C4-2B (cell line): ENCODE measurements around the gene TMEM38A.

ENCODE experiments used
- H3K27ac ChIP-seq: fragments of 450-650 bp; 2 replicates; pipeline ENCODE4 v1.5.1; 2017
- ZFX ChIP-seq: fragments of 450-650 bp; IDR thresholded peaks from 2 replicates; pipeline ENCODE4 v1.6.1; 2017
- TF ChIP-seq, protein P1 (sequence below): fragments of 450-650 bp; conservative IDR thresholded peaks from 2 replicates; pipeline ENCODE4 v1.5.1; 2017; ENCODE audit warnings: mild to moderate bottlenecking

Gene TMEM38A

DNA sequence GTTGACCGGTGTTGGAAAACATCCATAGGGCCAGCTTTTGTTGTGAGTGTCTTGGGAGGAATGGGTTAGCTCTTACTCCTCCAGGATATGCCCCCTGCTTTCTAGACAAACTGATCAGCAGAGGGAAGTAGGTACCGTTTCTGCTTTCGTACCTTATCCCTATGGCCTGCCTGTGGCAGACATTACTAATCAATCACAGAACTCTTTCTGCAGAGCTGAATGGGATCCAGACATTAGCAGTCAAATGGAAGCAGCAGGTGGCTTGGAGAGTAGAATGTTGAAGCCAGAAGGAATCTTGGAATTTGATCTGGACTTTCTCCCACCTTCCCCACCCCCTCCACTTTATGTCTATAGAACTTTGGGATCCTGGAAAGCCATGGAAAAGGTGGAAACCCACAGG, 75.8 kb downstream of the TMEM38A start:
- TF ChIP-seq ZFX, result no peak
- TF ChIP-seq, protein P1, sequence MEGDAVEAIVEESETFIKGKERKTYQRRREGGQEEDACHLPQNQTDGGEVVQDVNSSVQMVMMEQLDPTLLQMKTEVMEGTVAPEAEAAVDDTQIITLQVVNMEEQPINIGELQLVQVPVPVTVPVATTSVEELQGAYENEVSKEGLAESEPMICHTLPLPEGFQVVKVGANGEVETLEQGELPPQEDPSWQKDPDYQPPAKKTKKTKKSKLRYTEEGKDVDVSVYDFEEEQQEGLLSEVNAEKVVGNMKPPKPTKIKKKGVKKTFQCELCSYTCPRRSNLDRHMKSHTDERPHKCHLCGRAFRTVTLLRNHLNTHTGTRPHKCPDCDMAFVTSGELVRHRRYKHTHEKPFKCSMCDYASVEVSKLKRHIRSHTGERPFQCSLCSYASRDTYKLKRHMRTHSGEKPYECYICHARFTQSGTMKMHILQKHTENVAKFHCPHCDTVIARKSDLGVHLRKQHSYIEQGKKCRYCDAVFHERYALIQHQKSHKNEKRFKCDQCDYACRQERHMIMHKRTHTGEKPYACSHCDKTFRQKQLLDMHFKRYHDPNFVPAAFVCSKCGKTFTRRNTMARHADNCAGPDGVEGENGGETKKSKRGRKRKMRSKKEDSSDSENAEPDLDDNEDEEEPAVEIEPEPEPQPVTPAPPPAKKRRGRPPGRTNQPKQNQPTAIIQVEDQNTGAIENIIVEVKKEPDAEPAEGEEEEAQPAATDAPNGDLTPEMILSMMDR, result no peak
- no peak overlapping the region for H3K27ac ChIP-seq

DNA sequence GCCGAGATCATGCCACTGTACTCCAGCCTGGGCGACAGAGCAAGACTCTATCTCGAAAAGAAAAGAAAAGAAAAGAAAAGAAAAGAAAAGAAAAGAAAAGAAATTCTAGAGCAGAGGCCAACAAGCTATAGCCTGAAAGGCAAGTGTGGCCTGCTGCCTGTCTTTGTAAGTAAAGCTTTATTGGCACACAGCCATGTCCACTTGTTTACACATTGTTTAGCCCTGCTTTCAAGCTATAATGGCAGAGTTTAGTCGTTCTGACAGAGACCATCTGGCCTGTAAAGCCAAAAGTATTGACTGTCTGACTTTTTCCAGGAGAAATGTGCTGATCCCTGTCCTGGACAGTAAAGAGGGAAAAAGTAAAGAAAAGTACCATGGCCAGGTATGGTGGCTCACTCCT, 77.0 kb downstream of the TMEM38A start:
- TF ChIP-seq ZFX, result no peak
- H3K27ac ChIP-seq, result no peak overlapping the region

DNA sequence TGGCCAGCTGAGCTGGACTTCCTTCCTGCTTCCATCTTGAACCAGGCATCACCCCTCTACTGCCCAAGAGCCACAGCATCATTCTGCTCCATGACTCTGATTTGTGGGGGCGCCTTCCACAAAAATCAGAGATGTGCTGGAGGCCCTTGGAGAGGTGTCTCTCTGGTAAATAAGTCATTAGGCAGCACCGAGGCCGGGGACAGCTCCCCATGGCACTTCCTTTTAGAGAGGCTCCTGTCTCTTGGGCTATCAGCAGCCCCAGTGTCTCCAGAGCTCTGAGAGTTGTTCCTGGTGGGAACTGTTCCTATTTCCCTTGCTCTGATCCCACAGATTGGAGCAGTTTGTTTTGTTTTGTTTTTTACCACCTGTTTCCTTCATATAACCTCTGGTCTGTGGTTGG, 78.6 kb downstream of the TMEM38A start:
- H3K27ac ChIP-seq, result no peak overlapping the region
- TF ChIP-seq, protein P1, result no peak
- no peak for TF ChIP-seq ZFX
